ENCODE data around the gene RNLS. TPM values are rescaled to one million over a fixed set of nuclear protein-coding genes. Genes with fewer than 3 reads are reported as not detected.

RNLS gene
- total RNA-seq, 1 donor from 2014 or later, result 8.7 TPM

DNA sequence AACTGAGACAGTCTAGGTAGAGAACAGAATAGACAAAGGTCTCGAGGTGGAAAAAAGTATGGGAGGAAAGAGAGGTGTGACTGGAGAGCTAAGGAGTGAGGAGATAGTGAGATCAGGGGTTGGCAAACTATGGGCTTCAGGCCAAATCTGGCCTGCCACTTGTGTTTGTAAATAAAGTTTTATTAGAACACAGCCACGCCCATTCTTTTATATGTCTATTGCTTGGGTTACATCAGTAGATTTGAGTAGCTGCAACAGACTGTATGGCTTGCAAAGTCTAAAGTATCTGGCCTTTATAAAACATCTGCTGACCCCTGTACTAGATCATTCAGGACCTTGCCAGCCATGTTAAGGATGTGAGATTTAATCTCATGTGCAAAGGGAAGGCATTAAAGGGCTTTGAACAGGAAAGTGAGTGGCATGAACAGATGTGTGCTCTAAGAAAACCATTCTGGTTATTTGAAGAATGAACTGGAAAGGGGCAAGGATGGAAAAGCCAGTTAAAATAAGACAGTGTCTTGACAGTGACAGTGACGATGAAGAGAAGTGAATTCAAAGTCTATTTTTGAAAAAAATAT, 240.3 kb downstream of the RNLS start:
- FAIRE-seq, result no peak

DNA sequence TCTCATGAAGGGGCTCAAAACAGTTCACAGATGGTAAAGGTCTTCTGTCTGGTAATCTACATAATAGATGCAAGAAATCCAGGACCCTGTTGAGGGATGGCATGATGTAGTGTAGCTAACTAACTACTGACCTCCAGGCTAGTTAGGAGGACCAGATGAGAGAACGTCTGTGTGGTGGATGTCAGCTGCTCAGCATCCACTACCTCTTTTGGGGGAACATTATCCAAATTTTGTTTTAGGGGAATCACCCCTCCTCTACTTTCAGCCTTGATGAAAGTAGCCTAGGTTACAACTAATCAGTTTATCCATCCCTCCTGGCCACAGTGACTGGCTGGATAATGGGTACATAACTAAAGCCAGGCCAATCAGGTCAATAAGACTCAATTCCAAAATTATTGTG, 246.0 kb downstream of the RNLS start:
- H3K36me3 ChIP-seq (ENCODE audit: control insufficient read depth, insufficient read depth, low read length), result no peaks in the 10 kb centered on the region
- no peak for DNase-seq (ENCODE audit: low read depth)
- no peak overlapping the region for H3K4me3 ChIP-seq (ENCODE audit: low read depth, low read length)
- FAIRE-seq, result no peak
- TF ChIP-seq, protein P1, sequence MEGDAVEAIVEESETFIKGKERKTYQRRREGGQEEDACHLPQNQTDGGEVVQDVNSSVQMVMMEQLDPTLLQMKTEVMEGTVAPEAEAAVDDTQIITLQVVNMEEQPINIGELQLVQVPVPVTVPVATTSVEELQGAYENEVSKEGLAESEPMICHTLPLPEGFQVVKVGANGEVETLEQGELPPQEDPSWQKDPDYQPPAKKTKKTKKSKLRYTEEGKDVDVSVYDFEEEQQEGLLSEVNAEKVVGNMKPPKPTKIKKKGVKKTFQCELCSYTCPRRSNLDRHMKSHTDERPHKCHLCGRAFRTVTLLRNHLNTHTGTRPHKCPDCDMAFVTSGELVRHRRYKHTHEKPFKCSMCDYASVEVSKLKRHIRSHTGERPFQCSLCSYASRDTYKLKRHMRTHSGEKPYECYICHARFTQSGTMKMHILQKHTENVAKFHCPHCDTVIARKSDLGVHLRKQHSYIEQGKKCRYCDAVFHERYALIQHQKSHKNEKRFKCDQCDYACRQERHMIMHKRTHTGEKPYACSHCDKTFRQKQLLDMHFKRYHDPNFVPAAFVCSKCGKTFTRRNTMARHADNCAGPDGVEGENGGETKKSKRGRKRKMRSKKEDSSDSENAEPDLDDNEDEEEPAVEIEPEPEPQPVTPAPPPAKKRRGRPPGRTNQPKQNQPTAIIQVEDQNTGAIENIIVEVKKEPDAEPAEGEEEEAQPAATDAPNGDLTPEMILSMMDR (IDR thresholded peaks at IDR 0.05; ENCODE audit: insufficient read depth, low read length, severe bottlenecking), result no peak
- H3K27me3 ChIP-seq (ENCODE audit: control insufficient read depth, insufficient read depth, low read length), result no peaks in the 10 kb centered on the region

More for the DNA sequence above, 240.3 kb downstream of the RNLS start:
- no peak overlapping the region for H3K4me3 ChIP-seq (ENCODE audit: low read depth, low read length)
- TF ChIP-seq, protein P1 (IDR thresholded peaks at IDR 0.05; ENCODE audit: insufficient read depth, low read length, severe bottlenecking), result no peak
- DNase-seq (ENCODE audit: low read depth), result no peak
- no peaks in the 10 kb centered on the region for H3K36me3 ChIP-seq (ENCODE audit: control insufficient read depth, insufficient read depth, low read length)
- H3K27me3 ChIP-seq (ENCODE audit: control insufficient read depth, insufficient read depth, low read length), result no peaks in the 10 kb centered on the region

DNA sequence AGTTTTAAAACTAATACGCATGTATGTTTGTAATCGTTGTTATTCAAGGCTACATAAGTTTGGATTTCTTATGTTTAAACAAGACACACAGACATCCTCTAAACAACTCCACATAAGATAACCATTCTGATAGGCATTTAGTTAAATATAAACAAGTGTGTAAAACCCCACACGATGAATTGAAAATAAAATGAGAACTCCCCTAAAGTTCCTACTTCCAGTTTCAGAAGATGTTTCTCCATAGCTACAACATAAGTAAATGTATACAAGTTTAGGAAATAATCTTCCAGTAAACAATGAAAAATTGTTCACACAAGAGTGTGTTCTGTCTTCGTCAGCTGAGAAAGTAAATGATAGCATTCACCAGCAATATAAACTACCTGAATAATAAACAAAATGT, 246.8 kb downstream of the RNLS start:
- no peak overlapping the region for H3K4me3 ChIP-seq (ENCODE audit: low read depth, low read length)
- no peak for DNase-seq (ENCODE audit: low read depth)
- H3K36me3 ChIP-seq (ENCODE audit: control insufficient read depth, insufficient read depth, low read length), result no peaks in the 10 kb centered on the region
- TF ChIP-seq, protein P1 (IDR thresholded peaks at IDR 0.05; ENCODE audit: insufficient read depth, low read length, severe bottlenecking), result no peak
- H3K27me3 ChIP-seq (ENCODE audit: control insufficient read depth, insufficient read depth, low read length), result no peaks in the 10 kb centered on the region
- FAIRE-seq, result no peak

DNA sequence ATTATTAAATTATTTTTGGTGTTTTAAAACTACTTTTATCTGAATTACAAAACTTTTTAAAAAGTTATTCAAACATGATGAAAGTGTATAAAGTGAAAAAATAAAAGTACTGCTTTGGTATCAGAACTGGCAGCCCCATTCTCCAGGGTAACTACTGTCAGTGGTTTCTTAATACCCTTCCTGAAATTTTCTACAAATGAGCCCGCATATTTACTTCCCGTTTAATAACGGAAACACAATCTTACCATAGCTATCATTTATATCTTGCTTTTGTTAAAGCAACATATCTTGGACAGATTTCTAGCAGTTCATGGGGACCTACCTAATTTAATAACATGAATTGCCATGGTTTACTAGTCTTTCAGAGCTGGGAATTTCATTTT, 249.9 kb downstream of the RNLS start:
- no peak for FAIRE-seq

DNA sequence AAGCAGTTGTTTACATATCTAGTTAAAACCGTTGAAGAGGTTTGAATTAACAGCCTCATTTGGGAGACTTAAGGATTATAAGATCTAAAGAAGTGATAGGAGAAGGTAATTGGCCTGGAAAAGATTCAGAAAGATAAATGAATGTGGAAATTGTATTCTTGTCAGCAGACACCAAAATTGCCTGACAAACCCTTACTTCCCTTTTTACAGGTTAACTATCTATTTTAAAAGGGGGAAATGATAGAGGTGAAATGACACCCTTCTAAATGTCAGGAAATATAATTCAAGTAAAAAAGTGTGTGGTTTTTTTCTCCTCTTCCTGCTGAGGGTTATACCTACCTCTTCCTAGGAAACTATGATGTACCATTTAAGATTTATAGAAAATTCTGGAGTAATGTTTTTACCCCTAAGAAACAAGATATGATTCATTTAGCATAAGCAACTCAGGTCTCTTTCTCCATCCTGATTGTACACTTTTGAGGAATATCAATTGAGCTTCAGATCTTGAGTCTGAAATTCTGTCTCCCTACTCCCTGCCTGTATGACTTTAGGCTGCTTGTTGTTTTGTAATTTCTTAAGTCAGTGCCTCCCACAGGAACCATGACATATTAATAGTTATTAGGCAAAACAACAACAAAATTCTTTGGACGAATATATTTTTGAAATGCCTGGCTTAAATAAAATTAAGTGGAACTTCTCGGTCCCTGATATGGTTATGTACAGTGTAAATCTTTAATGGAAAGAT, 250.4 kb downstream of the RNLS start:
- TF ChIP-seq, protein P1 (IDR thresholded peaks at IDR 0.05; ENCODE audit: insufficient read depth, low read length, severe bottlenecking), result no peak
- no peak overlapping the region for H3K4me3 ChIP-seq (ENCODE audit: low read depth, low read length)
- DNase-seq (ENCODE audit: low read depth) (no peak), FAIRE-seq (no peak)
- no peaks in the 10 kb centered on the region for H3K27me3 ChIP-seq (ENCODE audit: control insufficient read depth, insufficient read depth, low read length)
- H3K36me3 ChIP-seq (ENCODE audit: control insufficient read depth, insufficient read depth, low read length), result no peaks in the 10 kb centered on the region

More for the DNA sequence above, 249.9 kb downstream of the RNLS start:
- H3K36me3 ChIP-seq (ENCODE audit: control insufficient read depth, insufficient read depth, low read length), result no peaks in the 10 kb centered on the region
- TF ChIP-seq, protein P1 (IDR thresholded peaks at IDR 0.05; ENCODE audit: insufficient read depth, low read length, severe bottlenecking), result no peak
- DNase-seq (ENCODE audit: low read depth), result no peak
- H3K4me3 ChIP-seq (ENCODE audit: low read depth, low read length), result no peak overlapping the region
- H3K27me3 ChIP-seq (ENCODE audit: control insufficient read depth, insufficient read depth, low read length), result no peaks in the 10 kb centered on the region
